GM18858 (cell line): ENCODE data around the gene AKR7A2.
A peak's percentile ranks its signal among the peaks of the same experiment; 100 is the strongest.

Experiments used
- ATAC-seq: cut with Tn5 transposase; IDR thresholded peaks from one replicate; pipeline ENCODE4 v1.9.1; 2021; ENCODE audit not compliant: unreplicated experiment

Gene AKR7A2

DNA sequence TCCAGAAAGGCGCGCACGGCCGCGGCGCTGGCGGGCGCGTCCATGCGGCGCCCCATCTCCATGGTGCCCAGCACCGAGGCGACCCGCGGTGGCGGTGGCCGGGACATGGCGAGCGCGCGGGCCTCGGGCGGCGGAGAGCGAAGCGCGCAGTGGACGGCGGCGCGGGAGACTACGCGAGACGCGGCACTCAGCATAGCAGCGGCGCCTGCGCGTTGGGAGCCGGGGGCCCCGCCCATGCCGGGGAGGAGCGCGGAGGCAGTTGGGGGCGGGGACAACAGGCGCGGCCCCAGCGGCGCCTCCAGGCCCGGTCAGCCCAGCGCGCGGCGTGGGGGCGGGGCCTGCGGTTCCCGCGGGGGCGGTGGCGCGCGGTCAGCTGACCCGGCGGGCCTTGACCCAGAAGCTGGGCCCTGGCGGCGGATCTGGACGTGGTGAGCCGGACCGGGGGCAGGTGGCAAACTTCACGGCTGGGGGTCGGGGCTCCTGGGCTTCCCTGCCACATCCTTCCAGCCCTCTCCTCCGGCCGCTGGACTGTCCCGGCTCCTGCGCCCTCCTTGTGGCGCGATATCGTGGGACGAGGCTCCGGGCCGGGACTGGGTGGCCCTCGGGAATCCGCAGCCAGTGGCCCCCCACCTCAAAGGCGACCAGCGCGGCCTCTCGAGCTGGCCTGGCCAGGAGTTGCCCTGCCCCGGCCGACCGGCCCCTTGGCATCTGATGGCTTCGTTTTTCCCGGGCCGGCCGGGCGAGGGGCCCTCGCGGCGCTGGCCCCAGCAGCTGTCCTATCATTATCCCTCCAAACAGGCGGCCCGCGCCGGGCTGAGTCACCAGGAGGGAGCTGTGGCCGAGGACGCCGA lies at the start of gene AKR7A2, which contains the start of gene SLC66A1:
Gene AKR7A2 (minus strand): TSS at position 214 of the 851 bp plus-strand sequence. CDS start 20 bp downstream, at position 194.
Gene SLC66A1 (plus strand): TSS at position 396 of the 851 bp plus-strand sequence. CDS start 5,352 bp downstream, outside the sequence.
- ATAC-seq, result peak; percentile 44

GRCh38 chr1:19360843-19361610 lies 49.1 kb upstream of the AKR7A2 start:
- ATAC-seq, result no peak

DNA sequence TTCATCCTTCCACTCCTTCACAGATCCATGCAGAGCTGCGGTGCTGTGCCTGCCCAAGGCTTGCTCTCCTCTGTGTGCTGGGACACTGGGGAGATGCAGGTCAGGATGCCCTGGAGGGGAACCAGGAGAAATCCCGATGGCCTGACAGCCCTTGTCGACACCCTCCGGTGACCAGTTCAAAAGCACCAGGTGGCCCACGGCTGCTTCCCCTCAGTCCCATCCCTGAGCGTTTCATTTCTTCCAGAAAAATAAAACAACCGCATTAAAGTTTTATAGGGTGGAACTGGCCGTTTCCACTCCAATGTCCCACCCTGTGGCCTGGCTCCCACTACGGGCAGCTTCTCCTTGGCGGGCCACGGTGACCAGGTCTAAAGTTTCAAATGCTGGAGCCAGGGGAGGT lies 48.5 kb upstream of the AKR7A2 start:
- ATAC-seq, result no peak

DNA sequence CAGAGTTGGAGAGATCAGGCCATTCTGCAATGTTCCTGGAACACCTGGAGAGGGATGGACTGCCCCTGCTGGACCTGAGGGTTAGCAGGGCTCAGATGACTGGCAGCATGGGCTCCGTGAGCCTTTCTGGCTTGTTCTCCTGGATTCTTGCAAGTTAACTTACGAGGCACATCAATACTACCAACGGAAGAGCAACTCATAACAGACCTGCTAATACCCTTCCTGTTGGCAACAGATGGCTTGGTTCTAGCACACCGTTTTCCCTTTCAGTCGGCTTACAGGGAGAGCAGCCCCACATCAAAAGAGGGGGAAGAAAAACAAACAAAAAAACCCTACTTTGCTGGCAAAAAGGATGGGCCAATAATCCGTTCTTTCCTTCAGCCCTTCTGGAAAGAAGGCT lies 48.1 kb upstream of the AKR7A2 start:
- ATAC-seq, result no peak

DNA sequence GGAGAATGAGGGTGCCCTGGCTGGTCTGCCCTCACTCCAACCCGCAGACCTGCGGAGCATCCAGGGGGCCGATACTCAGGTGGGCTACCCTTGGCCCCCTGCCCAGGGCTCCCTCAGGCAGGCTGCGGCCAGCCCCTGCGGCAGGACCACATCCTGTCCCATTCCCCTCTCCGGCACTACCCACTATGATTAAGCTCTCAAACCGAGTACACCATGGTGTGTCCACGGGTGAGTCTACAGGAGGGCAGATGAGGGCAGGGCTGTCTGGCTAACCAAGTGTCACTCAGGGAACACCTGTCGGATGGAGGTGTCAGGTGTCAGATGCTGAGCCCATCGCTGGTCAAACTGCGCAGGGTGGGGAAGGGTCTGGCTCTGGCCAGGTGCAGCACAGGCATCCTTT lies 47.4 kb upstream of the AKR7A2 start:
- no peak for ATAC-seq

GRCh38 chr1:19358710-19359109 lies 46.8 kb upstream of the AKR7A2 start:
- ATAC-seq, result no peak

- no peak for ATAC-seq
Observed at GRCh38 chr1:19357299-19357986, 45.5 kb upstream of the AKR7A2 start.

DNA sequence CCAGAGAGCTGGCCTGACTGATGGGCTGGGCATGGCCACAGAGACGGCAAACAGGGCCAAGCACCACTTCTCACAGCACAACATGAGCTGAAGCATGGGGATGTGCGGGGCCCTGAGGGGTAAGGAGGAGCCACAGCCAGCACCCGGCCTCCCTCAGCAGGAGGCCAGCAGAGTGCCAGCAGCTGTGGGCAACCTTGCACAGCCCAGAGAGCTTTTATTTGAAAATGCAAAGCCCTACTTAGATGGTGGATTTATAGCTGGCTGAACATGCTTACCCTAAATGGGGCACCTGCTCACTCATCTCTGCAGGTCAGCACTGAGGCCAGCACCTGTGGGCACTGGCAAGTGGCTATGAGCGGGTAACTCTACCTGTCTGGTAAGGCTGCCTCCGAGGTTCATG lies 44.3 kb upstream of the AKR7A2 start:
- ATAC-seq, result no peak

- no peak for ATAC-seq
Observed at GRCh38 chr1:19354531-19354981, 42.6 kb upstream of the AKR7A2 start.

GRCh38 chr1:19353596-19353995 lies 41.7 kb upstream of the AKR7A2 start:
- ATAC-seq, result no peak

GRCh38 chr1:19352839-19353238 lies 40.9 kb upstream of the AKR7A2 start:
- no peak for ATAC-seq

DNA sequence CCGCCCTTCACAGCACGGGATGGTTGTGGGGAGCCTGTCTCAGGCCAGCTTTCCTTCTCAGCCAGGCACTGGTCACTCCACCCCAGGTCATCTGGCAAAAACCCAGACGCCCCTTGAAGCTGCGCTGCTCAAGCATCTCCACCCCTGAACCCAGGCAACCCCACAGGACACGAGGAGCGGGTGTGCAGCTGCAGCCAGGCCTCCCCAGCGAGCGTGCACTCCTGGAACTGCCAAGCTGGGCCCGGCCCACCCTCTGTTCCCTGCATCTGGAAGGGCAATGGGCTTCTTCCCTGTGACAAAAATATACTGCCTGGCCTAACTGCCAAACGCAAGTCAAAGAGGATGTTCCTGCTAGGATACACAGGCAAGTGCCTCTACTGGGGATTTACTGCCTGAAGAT lies 39.9 kb upstream of the AKR7A2 start:
- no peak for ATAC-seq

- no peak for ATAC-seq
Observed at GRCh38 chr1:19350566-19350965, 38.6 kb upstream of the AKR7A2 start.

DNA sequence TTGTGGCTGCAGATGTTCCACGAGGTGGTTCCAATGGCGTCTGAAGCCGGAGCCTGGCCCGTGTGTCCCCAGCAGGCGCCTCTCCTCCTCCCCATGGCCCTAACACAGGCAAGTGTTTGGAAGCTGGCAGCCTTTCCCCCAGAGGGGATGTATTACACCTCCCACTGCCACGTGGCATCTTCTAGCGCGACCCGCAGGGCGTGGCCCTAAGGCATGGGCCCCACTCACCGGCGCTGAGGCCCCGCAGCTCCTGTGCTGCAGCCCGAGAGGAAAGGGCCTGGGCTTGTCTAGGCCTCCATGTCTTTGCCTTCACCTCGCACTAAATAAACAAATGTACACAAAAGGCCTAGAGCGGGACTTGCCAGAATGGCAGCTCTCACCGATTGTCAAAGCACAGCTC lies 38.1 kb upstream of the AKR7A2 start:
- ATAC-seq, result no peak

DNA sequence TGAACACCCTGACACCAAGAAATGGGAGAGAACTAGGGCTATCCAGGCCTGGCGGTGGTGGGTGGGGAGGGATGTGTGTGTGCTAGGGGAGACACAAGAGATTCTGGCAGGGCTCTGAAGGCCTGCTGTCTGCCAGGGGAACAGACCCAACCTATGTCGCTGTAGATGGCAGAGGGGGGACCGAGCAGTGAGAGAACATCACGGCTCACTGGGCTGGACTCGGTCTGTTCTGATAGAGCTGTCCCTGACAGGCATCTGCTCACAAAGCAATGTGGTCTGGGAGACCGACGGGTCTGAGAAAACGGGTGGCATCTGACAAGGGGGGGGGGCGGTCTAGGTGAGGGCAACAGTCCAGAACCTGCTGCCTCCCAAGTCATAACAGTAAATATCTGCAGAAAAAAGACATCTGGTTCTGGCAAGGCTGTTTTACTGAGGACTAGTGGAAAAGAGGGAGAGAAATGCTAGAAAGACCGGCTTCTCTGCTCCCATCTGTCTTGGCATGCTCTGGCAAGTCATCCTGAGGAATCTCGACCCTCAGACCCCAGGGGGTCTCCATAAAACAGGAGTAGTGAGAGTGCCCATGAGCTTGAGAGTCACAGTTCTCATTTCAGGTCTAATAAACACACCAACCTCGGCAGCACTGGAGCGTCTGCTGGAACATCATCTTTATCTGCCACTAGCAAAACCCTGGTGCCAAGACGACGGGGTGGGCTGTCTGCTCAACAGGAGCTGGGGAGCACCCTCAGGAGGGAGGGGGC lies 36.7 kb upstream of the AKR7A2 start:
- ATAC-seq, result no peak

DNA sequence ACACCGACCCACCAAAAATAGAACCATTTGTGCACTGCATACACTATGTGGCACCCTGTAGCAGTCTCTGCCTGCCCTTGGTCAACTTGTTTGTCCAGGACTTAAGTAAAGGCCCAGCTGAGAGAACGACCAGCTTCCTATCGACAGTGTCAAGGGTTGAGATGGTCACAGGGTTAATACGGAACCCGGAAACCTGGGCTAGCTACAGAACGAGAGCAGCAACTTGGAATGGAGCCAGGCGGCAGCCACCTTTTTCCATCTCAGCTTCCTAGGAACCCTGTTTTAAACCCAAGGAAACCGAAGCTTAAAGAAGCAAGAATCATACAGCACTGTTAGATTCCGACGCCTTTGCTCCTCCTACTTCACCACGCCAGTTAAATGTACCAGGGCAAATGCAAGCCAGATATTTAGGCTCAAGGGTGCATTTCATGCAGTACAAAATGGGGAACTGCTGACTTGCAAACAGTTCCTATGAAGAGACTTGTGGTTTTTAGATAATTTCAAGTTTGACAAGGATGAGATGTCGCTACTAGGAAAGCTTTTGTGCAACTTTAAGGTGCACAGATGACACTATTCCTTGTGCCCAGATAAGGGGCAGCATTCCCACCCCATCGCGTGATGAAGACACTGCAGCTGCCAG lies 35.7 kb upstream of the AKR7A2 start:
- ATAC-seq, result no peak

- no peak for ATAC-seq
Observed at GRCh38 chr1:19346026-19346425, 34.1 kb upstream of the AKR7A2 start.

DNA sequence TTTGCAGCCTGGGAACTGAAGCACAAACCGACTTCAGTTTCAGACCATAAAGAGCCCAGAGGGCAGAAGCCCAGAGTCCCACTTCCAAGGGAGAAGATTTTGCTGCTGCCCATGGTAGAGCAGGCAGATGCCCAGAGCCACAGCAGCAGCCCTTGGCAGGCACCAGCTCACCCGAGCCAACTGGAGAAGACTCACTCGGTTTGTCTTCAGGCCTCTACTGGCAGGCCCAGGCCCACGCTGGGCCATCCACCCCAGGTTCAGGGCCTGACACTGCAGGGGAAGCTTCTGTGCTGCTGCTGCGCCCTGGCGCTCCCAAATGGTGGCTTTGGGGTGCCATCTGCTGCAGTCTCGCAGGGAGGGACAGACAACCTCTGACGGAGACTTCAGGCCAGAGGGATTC lies 33.4 kb upstream of the AKR7A2 start:
- no peak for ATAC-seq

GRCh38 chr1:19344831-19345230 lies 32.9 kb upstream of the AKR7A2 start:
- no peak for ATAC-seq

- no peak for ATAC-seq
Observed at GRCh38 chr1:19344372-19344810, 32.4 kb upstream of the AKR7A2 start.
